HCT116 (cell line): ENCODE data around the gene GRIK2. TPM values are rescaled to one million over a fixed set of nuclear protein-coding genes. Genes with fewer than 3 reads are reported as not detected.

ENCODE experiments used
- ATAC-seq: fragments of 200-7000 bp; cut with Tn5 transposase; 2 replicates; pipeline ENCODE4 v1.9.1; 2020; ENCODE audit warnings: mild to moderate bottlenecking, moderate library complexity
- BruUV-seq: library from RNA; stranded (reverse); fragments of 400-500 nt; replicated peaks from 2 replicates; lab custom pipeline; 2021; lab: Mats Ljungman, UMichigan
- CTCF ChIA-PET: fragments of 300-600 bp; sonication (Branson Sonifier 250); formaldehyde crosslinking; loops from one replicate; lab custom pipeline; 2021; ENCODE audit warnings: antibody characterized with exemption; lab: Charles Lee
- POLR2A ChIA-PET: fragments of 300-600, 350-600 bp; sonication (Branson Sonifier 250); formaldehyde crosslinking; loops from one replicate; lab custom pipeline; 2021; ENCODE audit warnings: antibody characterized with exemption; lab: Charles Lee
- RAD21 ChIA-PET, 2 experiments: fragments of 300-600 bp; sonication (Branson Sonifier 250); formaldehyde crosslinking; loops; one replicate each; lab custom pipeline; 2023; ENCODE audit warnings: low total read pairs in 2 of 2; ENCODE audit not compliant: uncharacterized antibody in 2 of 2, unreplicated experiment in 2 of 2, low non-redundant PET in 1 of 2; lab: Charles Lee
- DNase-seq: peaks from one replicate; pipeline ENCODE4 v3.0.0-alpha.2; 2010; ENCODE audit warnings: low read depth, low spot score
- H2AFZ ChIP-seq: fragments of 200-600 bp; shearing (Covaris generic), sonication (generic); 2 replicates; pipeline ENCODE4 v1.6.1; 2017; ENCODE audit warnings: low read depth, mixed run types, mixed read lengths, antibody characterized with exemption, low read length; ENCODE audit not compliant: poor library complexity, severe bottlenecking
- H3K27ac ChIP-seq: 2 replicates; pipeline ENCODE4 v1.5.1; 2012; ENCODE audit warnings: low read depth, low read length
- H3K27me3 ChIP-seq: fragments of 200-600 bp; sonication (generic); 2 replicates; pipeline ENCODE4 v1.6.1; 2016; ENCODE audit warnings: mixed run types, low read length, mixed read lengths; ENCODE audit not compliant: insufficient read depth
- H3K36me3 ChIP-seq, 2 experiments: fragments of 200-500 bp in 1 of 2; fragments of 200-600 bp in 1 of 2; sonication (Bioruptor generic) in 1 of 2; sonication (generic) in 1 of 2; 2 replicates each; pipeline versions ENCODE4 v1.5.1 to v1.6.1; 2014 to 2016; ENCODE audit warnings: low read length in 2 of 2, inconsistent platforms in 1 of 2, mixed read lengths in 1 of 2, mixed run types in 1 of 2; ENCODE audit not compliant: insufficient read depth in 2 of 2, control insufficient read depth in 1 of 2
- H3K4me1 ChIP-seq, 2 experiments: fragments of 200-600 bp in 1 of 2; sonication (generic) in 1 of 2; 2 replicates each; pipeline versions ENCODE4 v1.5.1 to v1.6.1; 2012 to 2017; ENCODE audit warnings: low read length in 2 of 2, inconsistent platforms in 1 of 2, mild to moderate bottlenecking in 1 of 2, mixed read lengths in 1 of 2, mixed run types in 1 of 2, moderate library complexity in 1 of 2; ENCODE audit not compliant: insufficient read depth in 2 of 2, control insufficient read depth in 1 of 2
- H3K4me2 ChIP-seq: fragments of 200-600 bp; sonication (generic); 2 replicates; pipeline ENCODE4 v1.6.1; 2017; ENCODE audit warnings: mixed run types, low read length, mixed read lengths
- H3K4me3 ChIP-seq, 2 experiments: fragments of 200-600 bp in 1 of 2; sonication (generic) in 1 of 2; replicated peaks in 1 of 2; 2 replicates each; pipeline ENCODE4 v1.5.1; 2011 to 2016; ENCODE audit warnings: low read length in 2 of 2, control low read depth in 1 of 2, low read depth in 1 of 2, mild to moderate bottlenecking in 1 of 2, mixed read lengths in 1 of 2, mixed run types in 1 of 2
- H3K79me2 ChIP-seq: fragments of 200-600 bp; sonication (generic); 2 replicates; pipeline ENCODE4 v1.6.1; 2017; ENCODE audit warnings: mild to moderate bottlenecking, mixed run types, low read length, moderate library complexity, mixed read lengths; ENCODE audit not compliant: insufficient read depth
- H3K9ac ChIP-seq: fragments of 200-600 bp; sonication (generic); 2 replicates; pipeline ENCODE4 v1.6.1; 2016; ENCODE audit warnings: low read length, mixed read lengths
- H3K9me2 ChIP-seq: fragments of 200-600 bp; sonication (generic), shearing (Covaris generic); 2 replicates; pipeline ENCODE4 v1.6.1; 2017; ENCODE audit warnings: mixed run types, mild to moderate bottlenecking, moderate library complexity; ENCODE audit not compliant: insufficient read depth
- H3K9me3 ChIP-seq, 2 experiments: fragments of 200-500 bp in 1 of 2; fragments of 200-600 bp in 1 of 2; sonication (Bioruptor generic) in 1 of 2; sonication (generic) in 1 of 2; 2 replicates each; pipeline ENCODE4 v1.6.1; 2014 to 2017; ENCODE audit warnings: low read length in 2 of 2, mixed read lengths in 2 of 2, inconsistent platforms in 1 of 2, low read depth in 1 of 2, mild to moderate bottlenecking in 1 of 2, mixed run types in 1 of 2, moderate library complexity in 1 of 2; ENCODE audit not compliant: control insufficient read depth in 1 of 2, insufficient read depth in 1 of 2
- H4K20me1 ChIP-seq: fragments of 200-600 bp; sonication (generic), shearing (Covaris generic); 2 replicates; pipeline ENCODE4 v1.6.1; 2017; ENCODE audit warnings: mixed run types, mild to moderate bottlenecking, moderate library complexity; ENCODE audit not compliant: insufficient read depth
- ATF3 ChIP-seq: IDR thresholded peaks from 2 replicates; pipeline ENCODE4 v1.6.1; 2012
- CEBPB ChIP-seq: IDR thresholded peaks from 2 replicates; pipeline ENCODE4 v1.6.1; 2012; ENCODE audit warnings: low read depth
- CTCF ChIP-seq, 3 experiments: fragments of 200-600 bp in 1 of 3; sonication (generic) in 1 of 3; IDR thresholded peaks in 2 of 3; conservative IDR thresholded peaks in 1 of 3; 2 replicates each; pipeline ENCODE4 v1.5.1; 2012 to 2017; ENCODE audit warnings: low read depth in 2 of 3, low read length in 2 of 3, antibody characterized with exemption in 1 of 3, borderline replicate concordance in 1 of 3, control low read depth in 1 of 3, mild to moderate bottlenecking in 1 of 3, mixed read lengths in 1 of 3, mixed run types in 1 of 3, moderate library complexity in 1 of 3; ENCODE audit not compliant: insufficient read depth in 1 of 3
- EGR1 ChIP-seq: IDR thresholded peaks from 2 replicates; pipeline ENCODE4 v1.6.1; 2012; ENCODE audit warnings: low read depth
- ELF1 ChIP-seq: IDR thresholded peaks from 2 replicates; pipeline ENCODE4 v1.6.1; 2012; ENCODE audit warnings: low read depth, borderline replicate concordance
- EZH2 ChIP-seq: fragments of 200-600 bp; sonication (generic); IDR thresholded peaks from 2 replicates; pipeline ENCODE4 v1.6.1; 2017; ENCODE audit warnings: antibody characterized with exemption, mixed run types
- EZH2phosphoT487 ChIP-seq: fragments of 200-600 bp; IDR thresholded peaks from 2 replicates; pipeline ENCODE4 v1.6.1; 2018; ENCODE audit warnings: antibody characterized with exemption, borderline replicate concordance
- JUND ChIP-seq: IDR thresholded peaks from 2 replicates; pipeline ENCODE4 v1.6.1; 2012
- MAX ChIP-seq: IDR thresholded peaks from 2 replicates; pipeline ENCODE4 v1.6.1; 2012
- POLR2A ChIP-seq: IDR thresholded peaks from 2 replicates; pipeline ENCODE4 v1.7.0; 2011; ENCODE audit warnings: borderline replicate concordance; ENCODE audit not compliant: insufficient read depth, insufficient read length; ENCODE audit errors: extremely low read depth
- POLR2AphosphoS5 ChIP-seq: IDR thresholded peaks from 2 replicates; pipeline ENCODE4 v1.6.1; 2011; ENCODE audit warnings: mild to moderate bottlenecking, low read depth, low read length, moderate library complexity
- RAD21 ChIP-seq: IDR thresholded peaks from 2 replicates; pipeline ENCODE4 v1.6.1; 2012; ENCODE audit warnings: low read depth, mild to moderate bottlenecking
- SIN3A ChIP-seq: IDR thresholded peaks from 2 replicates; pipeline ENCODE4 v1.6.1; 2012; ENCODE audit warnings: low read depth
- SP1 ChIP-seq: IDR thresholded peaks from 2 replicates; pipeline ENCODE4 v1.6.1; 2012; ENCODE audit warnings: low read depth
- SRF ChIP-seq: IDR thresholded peaks from 2 replicates; pipeline ENCODE4 v1.6.1; 2012; ENCODE audit warnings: low read depth
- TCF7L2 ChIP-seq: IDR thresholded peaks from 2 replicates; pipeline ENCODE4 v1.7.0; 2011; ENCODE audit warnings: borderline replicate concordance, inconsistent platforms; ENCODE audit not compliant: insufficient read depth, insufficient read length; ENCODE audit errors: extremely low read depth
- YY1 ChIP-seq: IDR thresholded peaks from 2 replicates; pipeline ENCODE4 v1.6.1; 2011; ENCODE audit warnings: low read length, low read depth, moderate library complexity, mild to moderate bottlenecking; ENCODE audit not compliant: insufficient replicate concordance; ENCODE audit errors: extremely low read depth
- ZBTB33 ChIP-seq: IDR thresholded peaks from 2 replicates; pipeline ENCODE4 v1.6.1; 2011; ENCODE audit warnings: mild to moderate bottlenecking, low read length, moderate library complexity; ENCODE audit not compliant: insufficient replicate concordance; ENCODE audit errors: extremely low read depth
- ZFX ChIP-seq: fragments of 450-650 bp; IDR thresholded peaks from 2 replicates; pipeline ENCODE4 v1.6.1; 2017
- ZNF274 ChIP-seq: fragments of 200-500 bp; sonication (Bioruptor generic); IDR thresholded peaks from 2 replicates; pipeline ENCODE4 v1.6.1; 2014; ENCODE audit warnings: mild to moderate bottlenecking, low read depth, low read length, inconsistent platforms
- intact Hi-C: fragments of 100-400 bp; cut with micrococcal nuclease; formaldehyde crosslinking; loops from 2 replicates; pipeline ENCODE4 v1.10.0; 2022
- total RNA-seq: library from RNA; stranded (reverse); gene quantifications from one replicate; pipeline ENCODE4 v1.2.1, GENCODE V29; 2021; ENCODE audit not compliant: unreplicated experiment

GRIK2 gene
- total RNA-seq, 1 experiment from 2014 or later = 0.64 TPM

GRCh38 chr6:101465863-101466262 lies 72.4 kb downstream of the GRIK2 start:
- H4K20me1 ChIP-seq = no peaks in the 10 kb centered on the region
- no peaks in the 10 kb centered on the region for H3K4me1 ChIP-seq
- TF ChIP-seq MAX = no peak
- no peak for TF ChIP-seq CEBPB
- no peak for TF ChIP-seq EGR1
- TF ChIP-seq YY1 = no peak
- TF ChIP-seq EZH2phosphoT487 = no peak
- no peak for TF ChIP-seq POLR2A
- TF ChIP-seq ZNF274 = no peak
- no peak for TF ChIP-seq POLR2AphosphoS5
- no peak for TF ChIP-seq SRF
- no peak for TF ChIP-seq JUND
- TF ChIP-seq ZBTB33 = no peak
- TF ChIP-seq ZFX = no peak
- no peak for TF ChIP-seq ATF3
- TF ChIP-seq RAD21 = no peak
- TF ChIP-seq ELF1 = no peak
- no peak for TF ChIP-seq TCF7L2
- no peak for TF ChIP-seq SP1
- no peak for TF ChIP-seq CTCF (IDR thresholded peaks at IDR 0.05 in 2 of 3, conservative IDR thresholded peaks at IDR 0.05 in 1 of 3; ENCODE audit: borderline replicate concordance in 1 of 3, insufficient read depth in 1 of 3, low read depth in 2 of 3, low read length in 2 of 3)
- TF ChIP-seq EZH2 = no peak
- TF ChIP-seq SIN3A = no peak
- H3K4me3 ChIP-seq = no peak overlapping the region
- POLR2A ChIA-PET = no interaction called here
- no peaks in the 10 kb centered on the region for H3K79me2 ChIP-seq
- CTCF ChIA-PET = no interaction called here
- H3K9me2 ChIP-seq = no peaks in the 10 kb centered on the region
- no peak overlapping the region for H2AFZ ChIP-seq
- H3K27me3 ChIP-seq = no peaks in the 10 kb centered on the region
- intact Hi-C loops = no loop called here
- no peaks in the 10 kb centered on the region for H3K9me3 ChIP-seq
- DNase-seq (no peak), ATAC-seq (no peak)
- H3K36me3 ChIP-seq = no peaks in the 10 kb centered on the region
- no peak overlapping the region for H3K9ac ChIP-seq
- H3K27ac ChIP-seq = no peak overlapping the region
- BruUV-seq = no TSS peak
- H3K4me2 ChIP-seq = no peak overlapping the region
- RAD21 ChIA-PET = no interaction called here
